ENCODE data around the gene NUMBL. TPM values are rescaled to one million over a fixed set of nuclear protein-coding genes. Genes with fewer than 3 reads are reported as not detected.

The NUMBL gene
- total and polyA plus RNA-seq, 2 of the 4 experiments (the other 2 are of a cell fraction) = 6.3 to 29.0 TPM

DNA sequence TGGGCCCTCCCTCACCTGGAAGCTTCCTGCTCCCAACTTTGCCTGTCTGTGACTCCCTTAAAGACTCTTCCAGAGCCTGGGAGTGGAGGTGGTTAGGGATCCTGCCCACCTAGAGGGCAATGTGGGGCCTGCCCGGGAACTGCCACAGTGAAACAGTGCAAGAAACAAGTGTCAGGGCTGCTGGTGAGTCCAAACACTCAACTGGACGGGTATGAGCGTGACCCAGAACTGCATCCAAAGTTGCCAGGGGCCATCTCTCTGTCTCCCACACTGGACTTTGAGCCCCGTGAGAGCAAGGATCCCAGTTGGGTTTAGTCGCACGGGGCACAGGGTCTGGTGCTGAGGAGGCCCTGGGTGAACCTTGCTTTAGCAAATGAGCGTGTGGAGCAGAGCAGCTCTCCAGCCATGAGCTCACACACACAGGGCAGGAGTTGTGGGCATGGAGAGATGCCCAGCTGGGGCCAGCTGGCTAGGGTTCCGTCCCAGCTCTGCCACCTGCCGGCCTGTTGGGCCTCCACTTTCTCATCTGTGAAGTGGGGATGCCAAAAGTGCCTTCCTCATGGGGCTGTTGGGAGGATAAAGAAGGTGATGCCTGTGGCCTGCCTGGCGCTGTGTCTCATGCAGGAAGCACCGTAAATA lies 2.8 kb upstream of the NUMBL start:
- Histone ChIP-seq H4K5ac (ENCODE audit: low read depth, low read length) (no peak overlapping the region), H4K91ac (ENCODE audit: insufficient read depth, low read depth, low read length) (no peak overlapping the region), H3K9me3 (ENCODE audit: control insufficient read depth, insufficient read depth, low read length) (no peaks in the 10 kb centered on the region), H3K4me1 (ENCODE audit: control insufficient read depth, insufficient read depth, low read length) (peaks cover 10% of the 10 kb centered on the region), H2BK20ac (ENCODE audit: low read depth, low read length) (no peak overlapping the region), H3K4me2 (ENCODE audit: low read depth, low read length) (no peak overlapping the region), H3K56ac (ENCODE audit: extremely low read depth, insufficient read depth, low read length) (no peak overlapping the region), H3K18ac (ENCODE audit: low read depth, low read length) (no peak overlapping the region), H3K79me1 (ENCODE audit: low read depth in 1 of 2, low read length in 2 of 2) (peaks cover 12 to 23% of the 10 kb centered on the region in 2 experiments), H2AK9ac (replicated peaks; ENCODE audit: low read depth, low read length, poor library complexity) (no peak overlapping the region), H3K9ac (ENCODE audit: low read depth, low read length) (no peak overlapping the region), H3K23ac (ENCODE audit: low read depth, low read length) (no peak overlapping the region), H4K8ac (ENCODE audit: low read depth in 2 of 2, low read length in 2 of 2) (no peak overlapping the region), H2BK15ac (ENCODE audit: low read depth, low read length) (no peak overlapping the region), H3K4ac (ENCODE audit: low read depth, low read length) (no peak overlapping the region), H2BK120ac (ENCODE audit: low read depth, low read length) (no peak overlapping the region), H3K27me3 (ENCODE audit: control insufficient read depth, insufficient read depth, low read length) (no peaks in the 10 kb centered on the region), H3K9me1 (ENCODE audit: insufficient read depth, low read length) (peaks cover 14% of the 10 kb centered on the region), H3K36me3 (ENCODE audit: control insufficient read depth, insufficient read depth, low read length) (peaks cover 27% of the 10 kb centered on the region; the same call in 1 of the 2 replicates), H4K20me1 (ENCODE audit: insufficient read depth, low read length) (peaks cover 12% of the 10 kb centered on the region), H2BK5ac (ENCODE audit: low read depth, low read length, poor library complexity, severe bottlenecking) (no peak overlapping the region), H2AK5ac (ENCODE audit: low read depth, low read length) (no peak overlapping the region), H2AFZ (replicated peaks; ENCODE audit: low read length, poor library complexity) (no peak overlapping the region), H3K14ac (replicated peaks; ENCODE audit: low read depth, low read length) (no peak overlapping the region), H3K4me3 (ENCODE audit: insufficient read depth, low read depth, low read length) (no peak overlapping the region), H3K27ac (ENCODE audit: insufficient read depth, low read length) (no peak overlapping the region)
- intact Hi-C loops (cut with micrococcal nuclease) = no loop called here
- dilution Hi-C loops (cut with HindIII; ENCODE audit: low sequenced_read_pairs, unreplicated experiment) = no loop called here
- WGBS, 2 experiments (ENCODE audit: extremely low coverage in 2 of 2, insufficient read length in 1 of 2) = no CpG with 5 or more reads among the region's 11 CpGs
- no peak for ATAC-seq (ENCODE audit: low read depth)
- POLR2A ChIA-PET (ENCODE audit: unreplicated experiment) = no interaction called here
- TF ChIP-seq MAZ (IDR thresholded peaks at IDR 0.05; ENCODE audit: borderline replicate concordance, low read depth, low read length) (no peak), USF2 (IDR thresholded peaks at IDR 0.05; ENCODE audit: low read depth, low read length) (no peak), MAFK (IDR thresholded peaks at IDR 0.05; ENCODE audit: low read depth, low read length) (no peak), MXI1 (IDR thresholded peaks at IDR 0.05; ENCODE audit: borderline replicate concordance, low read depth, low read length) (no peak), NFE2L2 (IDR thresholded peaks at IDR 0.05; ENCODE audit: low read depth, low read length) (no peak), POLR2A (IDR thresholded peaks at IDR 0.05; ENCODE audit: low read depth, low read length) (no peak), CEBPB (IDR thresholded peaks at IDR 0.05; ENCODE audit: low read depth, low read length) (no peak), RCOR1 (IDR thresholded peaks at IDR 0.05; ENCODE audit: insufficient replicate concordance, low read length) (no peak), RFX5 (IDR thresholded peaks at IDR 0.05; ENCODE audit: low read depth, low read length) (no peak), ELK1 (IDR thresholded peaks at IDR 0.05; ENCODE audit: borderline replicate concordance, low read depth, low read length) (no peak)
- DNase-seq = no peak
- CTCF ChIA-PET = no interaction called here
- in situ Hi-C loops (cut with MboI; ENCODE audit: low sequenced_read_pairs) = no loop called here
- no TSS peak for BruUV-seq (replicated peaks)
